GM18517 (cell line): ENCODE results near the gene PIK3CB.
"Not testable (repeated sequence)": the region's sequence is repeated elsewhere in the genome, so short reads cannot be mapped to it uniquely, and the experiment has no call there.

Experiments used
- ATAC-seq: cut with Tn5 transposase; IDR thresholded peaks from one replicate; pipeline ENCODE4 v1.9.1; 2021; ENCODE audit warnings: mild to moderate bottlenecking, moderate library complexity; ENCODE audit not compliant: unreplicated experiment

PIK3CB gene

GRCh38 chr3:138809500-138810256 lies 25.1 kb downstream of the PIK3CB start:
- ATAC-seq = no peak

GRCh38 chr3:138806376-138807080 lies 28.2 kb downstream of the PIK3CB start:
- ATAC-seq = no peak

GRCh38 chr3:138803006-138803653 lies 31.6 kb downstream of the PIK3CB start:
- no peak for ATAC-seq

GRCh38 chr3:138802223-138802622 lies 32.5 kb downstream of the PIK3CB start:
- not testable (repeated sequence) for ATAC-seq

- ATAC-seq = no peak
Observed at GRCh38 chr3:138801792-138802191, 32.9 kb downstream of the PIK3CB start.

GRCh38 chr3:138800248-138800647 lies 34.5 kb downstream of the PIK3CB start:
- no peak for ATAC-seq

GRCh38 chr3:138799822-138800221 lies 34.9 kb downstream of the PIK3CB start:
- no peak for ATAC-seq

- no peak for ATAC-seq
Observed at GRCh38 chr3:138797508-138798038, 37.2 kb downstream of the PIK3CB start.

GRCh38 chr3:138796761-138797160 lies 38.0 kb downstream of the PIK3CB start:
- no peak for ATAC-seq

- no peak for ATAC-seq
Observed at GRCh38 chr3:138786788-138787271, 47.9 kb downstream of the PIK3CB start.

GRCh38 chr3:138785951-138786350 lies 48.8 kb downstream of the PIK3CB start:
- no peak for ATAC-seq

GRCh38 chr3:138785362-138785857 lies 49.3 kb downstream of the PIK3CB start:
- ATAC-seq = not testable (repeated sequence)

GRCh38 chr3:138782755-138783154 lies 52.0 kb downstream of the PIK3CB start:
- ATAC-seq = no peak

GRCh38 chr3:138781012-138781470 lies 53.7 kb downstream of the PIK3CB start:
- no peak for ATAC-seq

GRCh38 chr3:138778643-138779042 lies 56.1 kb downstream of the PIK3CB start:
- no peak for ATAC-seq

- ATAC-seq = no peak
Observed at GRCh38 chr3:138776961-138777360, 57.8 kb downstream of the PIK3CB start.

- ATAC-seq = no peak
Observed at GRCh38 chr3:138775254-138775595, 59.5 kb downstream of the PIK3CB start.

GRCh38 chr3:138774529-138775253 lies 60.0 kb downstream of the PIK3CB start:
- ATAC-seq = no peak

GRCh38 chr3:138771585-138771984 lies 63.1 kb downstream of the PIK3CB start:
- ATAC-seq = no peak

GRCh38 chr3:138769616-138770015 lies 65.1 kb downstream of the PIK3CB start:
- no peak for ATAC-seq

- ATAC-seq = no peak
Observed at GRCh38 chr3:138768946-138769345, 65.8 kb downstream of the PIK3CB start.
